HG02623 (cell line): ENCODE results near the gene BRD3.

Experiments
- ATAC-seq: cut with Tn5 transposase; IDR thresholded peaks from one replicate; pipeline ENCODE4 v1.9.1; 2021; ENCODE audit warnings: moderate library complexity; ENCODE audit not compliant: unreplicated experiment

The BRD3 gene

GRCh38 chr9:134054891-134055811 lies 12.7 kb downstream of the BRD3 start:
- ATAC-seq, result no peak

- ATAC-seq, result no peak
These were observed 13.7 kb downstream of the BRD3 start for GRCh38 chr9:134053941-134054761.

- ATAC-seq, result no peak
These were observed 14.4 kb downstream of the BRD3 start for GRCh38 chr9:134053401-134053871.

GRCh38 chr9:134052941-134053340 lies 14.9 kb downstream of the BRD3 start:
- ATAC-seq, result no peak

GRCh38 chr9:134052491-134052890 lies 15.3 kb downstream of the BRD3 start:
- no peak for ATAC-seq

GRCh38 chr9:134051319-134051718 lies 16.5 kb downstream of the BRD3 start:
- no peak for ATAC-seq

- no peak for ATAC-seq
These were observed 17.1 kb downstream of the BRD3 start for GRCh38 chr9:134050726-134051125.

- no peak for ATAC-seq
These were observed 17.8 kb downstream of the BRD3 start for GRCh38 chr9:134049772-134050588.

- ATAC-seq, result no peak
These were observed 18.6 kb downstream of the BRD3 start for GRCh38 chr9:134049236-134049635.

GRCh38 chr9:134048582-134048968 lies 19.3 kb downstream of the BRD3 start:
- no peak for ATAC-seq

GRCh38 chr9:134047868-134048581 lies 19.8 kb downstream of the BRD3 start:
- ATAC-seq, result no peak

- no peak for ATAC-seq
These were observed 20.7 kb downstream of the BRD3 start for GRCh38 chr9:134046894-134047681.

- ATAC-seq, result no peak
These were observed 21.8 kb downstream of the BRD3 start for GRCh38 chr9:134045841-134046544.

GRCh38 chr9:134044944-134045343 lies 22.9 kb downstream of the BRD3 start:
- ATAC-seq, result no peak

GRCh38 chr9:134043531-134043988 lies 24.3 kb downstream of the BRD3 start:
- no peak for ATAC-seq

- no peak for ATAC-seq
These were observed 26.2 kb downstream of the BRD3 start for GRCh38 chr9:134041649-134041962.

GRCh38 chr9:134040781-134041648 lies 26.8 kb downstream of the BRD3 start:
- ATAC-seq, result no peak

GRCh38 chr9:134040176-134040565 lies 27.7 kb downstream of the BRD3 start:
- no peak for ATAC-seq
